HCT116 (cell line): ENCODE data around the gene DMXL1. TPM values are rescaled to one million over a fixed set of nuclear protein-coding genes. Genes with fewer than 3 reads are reported as not detected.

ENCODE experiments used
- ATAC-seq: fragments of 200-7000 bp; cut with Tn5 transposase; 2 replicates; pipeline ENCODE4 v1.9.1; 2020; ENCODE audit warnings: mild to moderate bottlenecking, moderate library complexity
- BruUV-seq: library from RNA; stranded (reverse); fragments of 400-500 nt; replicated peaks from 2 replicates; lab custom pipeline; 2021; lab: Mats Ljungman, UMichigan
- CTCF ChIA-PET: fragments of 300-600 bp; sonication (Branson Sonifier 250); formaldehyde crosslinking; loops from one replicate; lab custom pipeline; 2021; ENCODE audit warnings: antibody characterized with exemption; lab: Charles Lee
- POLR2A ChIA-PET: fragments of 300-600, 350-600 bp; sonication (Branson Sonifier 250); formaldehyde crosslinking; loops from one replicate; lab custom pipeline; 2021; ENCODE audit warnings: antibody characterized with exemption; lab: Charles Lee
- RAD21 ChIA-PET, 2 experiments: fragments of 300-600 bp; sonication (Branson Sonifier 250); formaldehyde crosslinking; loops; one replicate each; lab custom pipeline; 2023; ENCODE audit warnings: low total read pairs in 2 of 2; ENCODE audit not compliant: uncharacterized antibody in 2 of 2, unreplicated experiment in 2 of 2, low non-redundant PET in 1 of 2; lab: Charles Lee
- DNase-seq: peaks from one replicate; pipeline ENCODE4 v3.0.0-alpha.2; 2010; ENCODE audit warnings: low read depth, low spot score
- H2AFZ ChIP-seq: fragments of 200-600 bp; shearing (Covaris generic), sonication (generic); 2 replicates; pipeline ENCODE4 v1.6.1; 2017; ENCODE audit warnings: low read depth, mixed run types, mixed read lengths, antibody characterized with exemption, low read length; ENCODE audit not compliant: poor library complexity, severe bottlenecking
- H3K27ac ChIP-seq: 2 replicates; pipeline ENCODE4 v1.5.1; 2012; ENCODE audit warnings: low read depth, low read length
- H3K27me3 ChIP-seq: fragments of 200-600 bp; sonication (generic); 2 replicates; pipeline ENCODE4 v1.6.1; 2016; ENCODE audit warnings: mixed run types, low read length, mixed read lengths; ENCODE audit not compliant: insufficient read depth
- H3K36me3 ChIP-seq, 2 experiments: fragments of 200-500 bp in 1 of 2; fragments of 200-600 bp in 1 of 2; sonication (Bioruptor generic) in 1 of 2; sonication (generic) in 1 of 2; 2 replicates each; pipeline versions ENCODE4 v1.5.1 to v1.6.1; 2014 to 2016; ENCODE audit warnings: low read length in 2 of 2, inconsistent platforms in 1 of 2, mixed read lengths in 1 of 2, mixed run types in 1 of 2; ENCODE audit not compliant: insufficient read depth in 2 of 2, control insufficient read depth in 1 of 2
- H3K4me1 ChIP-seq, 2 experiments: fragments of 200-600 bp in 1 of 2; sonication (generic) in 1 of 2; 2 replicates each; pipeline versions ENCODE4 v1.5.1 to v1.6.1; 2012 to 2017; ENCODE audit warnings: low read length in 2 of 2, inconsistent platforms in 1 of 2, mild to moderate bottlenecking in 1 of 2, mixed read lengths in 1 of 2, mixed run types in 1 of 2, moderate library complexity in 1 of 2; ENCODE audit not compliant: insufficient read depth in 2 of 2, control insufficient read depth in 1 of 2
- H3K4me2 ChIP-seq: fragments of 200-600 bp; sonication (generic); 2 replicates; pipeline ENCODE4 v1.6.1; 2017; ENCODE audit warnings: mixed run types, low read length, mixed read lengths
- H3K4me3 ChIP-seq, 2 experiments: fragments of 200-600 bp in 1 of 2; sonication (generic) in 1 of 2; replicated peaks in 1 of 2; 2 replicates each; pipeline ENCODE4 v1.5.1; 2011 to 2016; ENCODE audit warnings: low read length in 2 of 2, control low read depth in 1 of 2, low read depth in 1 of 2, mild to moderate bottlenecking in 1 of 2, mixed read lengths in 1 of 2, mixed run types in 1 of 2
- H3K79me2 ChIP-seq: fragments of 200-600 bp; sonication (generic); 2 replicates; pipeline ENCODE4 v1.6.1; 2017; ENCODE audit warnings: mild to moderate bottlenecking, mixed run types, low read length, moderate library complexity, mixed read lengths; ENCODE audit not compliant: insufficient read depth
- H3K9ac ChIP-seq: fragments of 200-600 bp; sonication (generic); 2 replicates; pipeline ENCODE4 v1.6.1; 2016; ENCODE audit warnings: low read length, mixed read lengths
- H3K9me2 ChIP-seq: fragments of 200-600 bp; sonication (generic), shearing (Covaris generic); 2 replicates; pipeline ENCODE4 v1.6.1; 2017; ENCODE audit warnings: mixed run types, mild to moderate bottlenecking, moderate library complexity; ENCODE audit not compliant: insufficient read depth
- H3K9me3 ChIP-seq, 2 experiments: fragments of 200-500 bp in 1 of 2; fragments of 200-600 bp in 1 of 2; sonication (Bioruptor generic) in 1 of 2; sonication (generic) in 1 of 2; 2 replicates each; pipeline ENCODE4 v1.6.1; 2014 to 2017; ENCODE audit warnings: low read length in 2 of 2, mixed read lengths in 2 of 2, inconsistent platforms in 1 of 2, low read depth in 1 of 2, mild to moderate bottlenecking in 1 of 2, mixed run types in 1 of 2, moderate library complexity in 1 of 2; ENCODE audit not compliant: control insufficient read depth in 1 of 2, insufficient read depth in 1 of 2
- H4K20me1 ChIP-seq: fragments of 200-600 bp; sonication (generic), shearing (Covaris generic); 2 replicates; pipeline ENCODE4 v1.6.1; 2017; ENCODE audit warnings: mixed run types, mild to moderate bottlenecking, moderate library complexity; ENCODE audit not compliant: insufficient read depth
- ATF3 ChIP-seq: IDR thresholded peaks from 2 replicates; pipeline ENCODE4 v1.6.1; 2012
- CTCF ChIP-seq, 3 experiments: fragments of 200-600 bp in 1 of 3; sonication (generic) in 1 of 3; IDR thresholded peaks in 2 of 3; conservative IDR thresholded peaks in 1 of 3; 2 replicates each; pipeline ENCODE4 v1.5.1; 2012 to 2017; ENCODE audit warnings: low read depth in 2 of 3, low read length in 2 of 3, antibody characterized with exemption in 1 of 3, borderline replicate concordance in 1 of 3, control low read depth in 1 of 3, mild to moderate bottlenecking in 1 of 3, mixed read lengths in 1 of 3, mixed run types in 1 of 3, moderate library complexity in 1 of 3; ENCODE audit not compliant: insufficient read depth in 1 of 3
- EGR1 ChIP-seq: IDR thresholded peaks from 2 replicates; pipeline ENCODE4 v1.6.1; 2012; ENCODE audit warnings: low read depth
- EZH2phosphoT487 ChIP-seq: fragments of 200-600 bp; IDR thresholded peaks from 2 replicates; pipeline ENCODE4 v1.6.1; 2018; ENCODE audit warnings: antibody characterized with exemption, borderline replicate concordance
- FOSL1 ChIP-seq: IDR thresholded peaks from 2 replicates; pipeline ENCODE4 v1.6.1; 2012; ENCODE audit warnings: low read depth
- JUND ChIP-seq: IDR thresholded peaks from 2 replicates; pipeline ENCODE4 v1.6.1; 2012
- POLR2A ChIP-seq: IDR thresholded peaks from 2 replicates; pipeline ENCODE4 v1.7.0; 2011; ENCODE audit warnings: borderline replicate concordance; ENCODE audit not compliant: insufficient read depth, insufficient read length; ENCODE audit errors: extremely low read depth
- RAD21 ChIP-seq: IDR thresholded peaks from 2 replicates; pipeline ENCODE4 v1.6.1; 2012; ENCODE audit warnings: low read depth, mild to moderate bottlenecking
- REST ChIP-seq: IDR thresholded peaks from 2 replicates; pipeline ENCODE4 v1.6.1; 2012; ENCODE audit warnings: low read depth
- SIN3A ChIP-seq: IDR thresholded peaks from 2 replicates; pipeline ENCODE4 v1.6.1; 2012; ENCODE audit warnings: low read depth
- SP1 ChIP-seq: IDR thresholded peaks from 2 replicates; pipeline ENCODE4 v1.6.1; 2012; ENCODE audit warnings: low read depth
- SRF ChIP-seq: IDR thresholded peaks from 2 replicates; pipeline ENCODE4 v1.6.1; 2012; ENCODE audit warnings: low read depth
- TCF7L2 ChIP-seq: IDR thresholded peaks from 2 replicates; pipeline ENCODE4 v1.7.0; 2011; ENCODE audit warnings: borderline replicate concordance, inconsistent platforms; ENCODE audit not compliant: insufficient read depth, insufficient read length; ENCODE audit errors: extremely low read depth
- ZBTB33 ChIP-seq: IDR thresholded peaks from 2 replicates; pipeline ENCODE4 v1.6.1; 2011; ENCODE audit warnings: mild to moderate bottlenecking, low read length, moderate library complexity; ENCODE audit not compliant: insufficient replicate concordance; ENCODE audit errors: extremely low read depth
- ZFX ChIP-seq: fragments of 450-650 bp; IDR thresholded peaks from 2 replicates; pipeline ENCODE4 v1.6.1; 2017
- ZNF274 ChIP-seq: fragments of 200-500 bp; sonication (Bioruptor generic); IDR thresholded peaks from 2 replicates; pipeline ENCODE4 v1.6.1; 2014; ENCODE audit warnings: mild to moderate bottlenecking, low read depth, low read length, inconsistent platforms
- intact Hi-C: fragments of 100-400 bp; cut with micrococcal nuclease; formaldehyde crosslinking; loops from 2 replicates; pipeline ENCODE4 v1.10.0; 2022
- total RNA-seq: library from RNA; stranded (reverse); gene quantifications from one replicate; pipeline ENCODE4 v1.2.1, GENCODE V29; 2021; ENCODE audit not compliant: unreplicated experiment

Gene DMXL1
- total RNA-seq, 1 experiment from 2014 or later = 21.1 TPM

GRCh38 chr5:119280380-119280779 is 209.5 kb downstream of the DMXL1 start (continued):
- TF ChIP-seq ZBTB33 (no peak), SRF (no peak), ZFX (no peak), SIN3A (no peak), TCF7L2 (no peak), POLR2A (no peak), CTCF (IDR thresholded peaks at IDR 0.05 in 2 of 3, conservative IDR thresholded peaks at IDR 0.05 in 1 of 3; ENCODE audit: borderline replicate concordance in 1 of 3, insufficient read depth in 1 of 3, low read depth in 2 of 3, low read length in 2 of 3) (no peak)

GRCh38 chr5:119282628-119283027 is 211.7 kb downstream of the DMXL1 start:
- no peaks in the 10 kb centered on the region for H3K9me2 ChIP-seq
- no peak overlapping the region for H3K4me3 ChIP-seq
- H3K36me3 ChIP-seq = no peaks in the 10 kb centered on the region
- H3K9ac ChIP-seq = no peak overlapping the region
- BruUV-seq = no TSS peak
- ChIA-PET CTCF (no interaction called here), POLR2A (no interaction called here), RAD21 (no interaction called here)
- peaks cover 0 to 3% of the 10 kb centered on the region in 2 experiments; a peak in 1 of 4 replicates for H3K4me1 ChIP-seq
- ATAC-seq (no peak), DNase-seq (no peak)
- no peaks in the 10 kb centered on the region for H3K27me3 ChIP-seq
- no peaks in the 10 kb centered on the region; the same call in none of the 2 replicates for H3K79me2 ChIP-seq
- no peaks in the 10 kb centered on the region for H3K9me3 ChIP-seq
- H3K27ac ChIP-seq = no peak overlapping the region
- no peaks in the 10 kb centered on the region for H4K20me1 ChIP-seq
- no peak overlapping the region for H2AFZ ChIP-seq
- intact Hi-C loops = no loop called here
- no peak overlapping the region for H3K4me2 ChIP-seq
- TF ChIP-seq REST (no peak), ZNF274 (no peak), EZH2phosphoT487 (no peak), EGR1 (no peak), RAD21 (no peak), ATF3 (no peak), FOSL1 (no peak), CTCF (IDR thresholded peaks at IDR 0.05 in 2 of 3, conservative IDR thresholded peaks at IDR 0.05 in 1 of 3; ENCODE audit: borderline replicate concordance in 1 of 3, insufficient read depth in 1 of 3, low read depth in 2 of 3, low read length in 2 of 3) (no peak), SP1 (no peak), POLR2A (no peak), JUND (no peak)
